PC-9 (cell line): ENCODE results near the gene PCARE.

Source experiments
- EZH2 ChIP-seq: fragments of 200-600 bp; sonication (generic); IDR thresholded peaks from 2 replicates; pipeline ENCODE4 v1.8.0; 2017; ENCODE audit warnings: antibody characterized with exemption, low read depth
- TF ChIP-seq, protein P1 (sequence below): fragments of 200-600 bp; sonication (generic); conservative IDR thresholded peaks from 2 replicates; pipeline ENCODE4 v1.6.1; 2017; ENCODE audit warnings: mixed run types, antibody characterized with exemption, mild to moderate bottlenecking, moderate library complexity

DNA sequence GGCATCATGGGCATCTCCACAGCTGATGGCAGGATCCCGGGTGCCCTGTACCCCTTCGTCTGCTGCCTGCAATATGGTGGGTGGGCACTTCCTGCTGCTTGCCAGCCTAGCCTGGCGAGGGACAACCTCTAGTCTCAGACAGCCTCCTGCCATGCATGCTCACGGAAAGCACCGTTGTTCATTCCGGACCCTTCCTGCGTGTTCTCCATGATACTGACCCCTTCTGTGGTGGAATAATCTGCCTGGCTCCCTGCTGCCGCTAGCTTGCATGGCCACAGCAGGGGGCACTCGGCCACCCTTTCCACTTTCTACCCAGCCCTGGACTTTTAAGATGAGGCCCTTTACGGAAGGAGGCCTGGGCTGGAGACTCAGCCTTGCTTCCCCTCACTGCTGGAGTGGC is 12.0 kb downstream of the PCARE start:
- TF ChIP-seq, protein P1, sequence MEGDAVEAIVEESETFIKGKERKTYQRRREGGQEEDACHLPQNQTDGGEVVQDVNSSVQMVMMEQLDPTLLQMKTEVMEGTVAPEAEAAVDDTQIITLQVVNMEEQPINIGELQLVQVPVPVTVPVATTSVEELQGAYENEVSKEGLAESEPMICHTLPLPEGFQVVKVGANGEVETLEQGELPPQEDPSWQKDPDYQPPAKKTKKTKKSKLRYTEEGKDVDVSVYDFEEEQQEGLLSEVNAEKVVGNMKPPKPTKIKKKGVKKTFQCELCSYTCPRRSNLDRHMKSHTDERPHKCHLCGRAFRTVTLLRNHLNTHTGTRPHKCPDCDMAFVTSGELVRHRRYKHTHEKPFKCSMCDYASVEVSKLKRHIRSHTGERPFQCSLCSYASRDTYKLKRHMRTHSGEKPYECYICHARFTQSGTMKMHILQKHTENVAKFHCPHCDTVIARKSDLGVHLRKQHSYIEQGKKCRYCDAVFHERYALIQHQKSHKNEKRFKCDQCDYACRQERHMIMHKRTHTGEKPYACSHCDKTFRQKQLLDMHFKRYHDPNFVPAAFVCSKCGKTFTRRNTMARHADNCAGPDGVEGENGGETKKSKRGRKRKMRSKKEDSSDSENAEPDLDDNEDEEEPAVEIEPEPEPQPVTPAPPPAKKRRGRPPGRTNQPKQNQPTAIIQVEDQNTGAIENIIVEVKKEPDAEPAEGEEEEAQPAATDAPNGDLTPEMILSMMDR = no peak
- TF ChIP-seq EZH2 = no peak
